Measurements from ENCODE around the gene CABP1. TPM values are rescaled to one million over a fixed set of nuclear protein-coding genes. Genes with fewer than 3 reads are reported as not detected.

Gene CABP1
- total and polyA plus RNA-seq, 10 of the 15 experiments (the other 5 are each of a cell fraction or from before 2014, with no cell fraction given): 0.16 to 2.4 (median 0.80) TPM; not detected in 2

- Histone ChIP-seq H2AFZ (ENCODE audit: control insufficient read depth, low read depth, low read length) (no peak overlapping the region), H3K4me3 (no peak overlapping the region), H3K79me2 (ENCODE audit: control insufficient read depth, insufficient read depth, low read length) (no peaks in the 10 kb centered on the region), H3K4me2 (ENCODE audit: control insufficient read depth, insufficient read depth) (no peak overlapping the region), H3K9ac (ENCODE audit: control insufficient read depth, insufficient read depth, low read length) (no peak overlapping the region), H3K27me3 (replicated peaks in 1 of 2; ENCODE audit: control insufficient read depth in 2 of 2, insufficient read depth in 2 of 2, low read length in 1 of 2) (no peaks in the 10 kb centered on the region), H4K20me1 (ENCODE audit: control insufficient read depth, insufficient read depth) (no peaks in the 10 kb centered on the region), H3K36me3 (ENCODE audit: control insufficient read depth in 2 of 2, insufficient read depth in 2 of 2, low read length in 1 of 2) (no peaks in the 10 kb centered on the region), H3K4me1 (ENCODE audit: control insufficient read depth, insufficient read depth, low read length) (peaks cover 9% of the 10 kb centered on the region), H3K27ac (ENCODE audit: control insufficient read depth, insufficient read depth) (no peak overlapping the region), H3K9me3 (replicated peaks; ENCODE audit: control insufficient read depth, insufficient read depth, low read length) (no peaks in the 10 kb centered on the region)
- no peak for FAIRE-seq
- intact Hi-C loops (cut with micrococcal nuclease; ENCODE audit: unreplicated experiment): no loop called here
- SMC1A ChIA-PET (ENCODE audit: uncharacterized antibody, unreplicated experiment): interaction anchor here (0.7 to 2.1 kb wide), 4 partner anchors 9 to 81 kb away, joined by 3 to 6 read pairs (median 4); no protein-coding TSS in a partner anchor
- WGBS (ENCODE audit: insufficient coverage, insufficient replicate concordance, low lambda C conversion rate, missing lambda C conversion rate): 47% methylated on average over 8 of the region's 8 CpGs
- in situ Hi-C loops (cut with MboI): no loop called here
- ATAC-seq: no peak
- CTCF ChIA-PET: interaction anchor here (1.0 to 6.2 kb wide), 2 partner anchors 12 to 313 kb away, joined by 3 to 74 read pairs; no protein-coding TSS in a partner anchor
- no peak for DNase-seq (ENCODE audit: low read depth, low spot score)
- BruUV-seq (replicated peaks): no TSS peak
- RAD21 ChIA-PET (ENCODE audit: unreplicated experiment): interaction anchor here (3.2 kb wide), 1 partner anchor 10 kb away, joined by 17 read pairs; no protein-coding TSS in a partner anchor
- POLR2A ChIA-PET: interaction anchor here (1.6 kb wide), 1 partner anchor 10 kb away, joined by 4 read pairs; no protein-coding TSS in a partner anchor
- TF ChIP-seq EZH2 (IDR thresholded peaks at IDR 0.05; ENCODE audit: borderline replicate concordance, control insufficient read depth, low read depth, low read length): no peak
- no peak for TF ChIP-seq IRF5 (IDR thresholded peaks at IDR 0.05; ENCODE audit: borderline replicate concordance)
- TF ChIP-seq, protein P1, sequence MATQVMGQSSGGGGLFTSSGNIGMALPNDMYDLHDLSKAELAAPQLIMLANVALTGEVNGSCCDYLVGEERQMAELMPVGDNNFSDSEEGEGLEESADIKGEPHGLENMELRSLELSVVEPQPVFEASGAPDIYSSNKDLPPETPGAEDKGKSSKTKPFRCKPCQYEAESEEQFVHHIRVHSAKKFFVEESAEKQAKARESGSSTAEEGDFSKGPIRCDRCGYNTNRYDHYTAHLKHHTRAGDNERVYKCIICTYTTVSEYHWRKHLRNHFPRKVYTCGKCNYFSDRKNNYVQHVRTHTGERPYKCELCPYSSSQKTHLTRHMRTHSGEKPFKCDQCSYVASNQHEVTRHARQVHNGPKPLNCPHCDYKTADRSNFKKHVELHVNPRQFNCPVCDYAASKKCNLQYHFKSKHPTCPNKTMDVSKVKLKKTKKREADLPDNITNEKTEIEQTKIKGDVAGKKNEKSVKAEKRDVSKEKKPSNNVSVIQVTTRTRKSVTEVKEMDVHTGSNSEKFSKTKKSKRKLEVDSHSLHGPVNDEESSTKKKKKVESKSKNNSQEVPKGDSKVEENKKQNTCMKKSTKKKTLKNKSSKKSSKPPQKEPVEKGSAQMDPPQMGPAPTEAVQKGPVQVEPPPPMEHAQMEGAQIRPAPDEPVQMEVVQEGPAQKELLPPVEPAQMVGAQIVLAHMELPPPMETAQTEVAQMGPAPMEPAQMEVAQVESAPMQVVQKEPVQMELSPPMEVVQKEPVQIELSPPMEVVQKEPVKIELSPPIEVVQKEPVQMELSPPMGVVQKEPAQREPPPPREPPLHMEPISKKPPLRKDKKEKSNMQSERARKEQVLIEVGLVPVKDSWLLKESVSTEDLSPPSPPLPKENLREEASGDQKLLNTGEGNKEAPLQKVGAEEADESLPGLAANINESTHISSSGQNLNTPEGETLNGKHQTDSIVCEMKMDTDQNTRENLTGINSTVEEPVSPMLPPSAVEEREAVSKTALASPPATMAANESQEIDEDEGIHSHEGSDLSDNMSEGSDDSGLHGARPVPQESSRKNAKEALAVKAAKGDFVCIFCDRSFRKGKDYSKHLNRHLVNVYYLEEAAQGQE (IDR thresholded peaks at IDR 0.05; ENCODE audit: low read depth, low read length): no peak
- no peak for TF ChIP-seq HSF1 (IDR thresholded peaks at IDR 0.05; ENCODE audit: low read depth, low read length)
- no peak for TF ChIP-seq MYC (IDR thresholded peaks at IDR 0.05; ENCODE audit: insufficient read depth, insufficient read length, insufficient replicate concordance, low read length, severe bottlenecking)
- TF ChIP-seq PML (IDR thresholded peaks at IDR 0.05; ENCODE audit: low read length): no peak
- TF ChIP-seq MEF2B (IDR thresholded peaks at IDR 0.05; ENCODE audit: partially characterized antibody, poor library complexity, severe bottlenecking): no peak
- TF ChIP-seq ZBTB4 (CRISPR knock-in tag; IDR thresholded peaks at IDR 0.05): no peak
- TF ChIP-seq ATF7 (IDR thresholded peaks at IDR 0.05; ENCODE audit: low read depth): no peak
- TF ChIP-seq, protein P2, sequence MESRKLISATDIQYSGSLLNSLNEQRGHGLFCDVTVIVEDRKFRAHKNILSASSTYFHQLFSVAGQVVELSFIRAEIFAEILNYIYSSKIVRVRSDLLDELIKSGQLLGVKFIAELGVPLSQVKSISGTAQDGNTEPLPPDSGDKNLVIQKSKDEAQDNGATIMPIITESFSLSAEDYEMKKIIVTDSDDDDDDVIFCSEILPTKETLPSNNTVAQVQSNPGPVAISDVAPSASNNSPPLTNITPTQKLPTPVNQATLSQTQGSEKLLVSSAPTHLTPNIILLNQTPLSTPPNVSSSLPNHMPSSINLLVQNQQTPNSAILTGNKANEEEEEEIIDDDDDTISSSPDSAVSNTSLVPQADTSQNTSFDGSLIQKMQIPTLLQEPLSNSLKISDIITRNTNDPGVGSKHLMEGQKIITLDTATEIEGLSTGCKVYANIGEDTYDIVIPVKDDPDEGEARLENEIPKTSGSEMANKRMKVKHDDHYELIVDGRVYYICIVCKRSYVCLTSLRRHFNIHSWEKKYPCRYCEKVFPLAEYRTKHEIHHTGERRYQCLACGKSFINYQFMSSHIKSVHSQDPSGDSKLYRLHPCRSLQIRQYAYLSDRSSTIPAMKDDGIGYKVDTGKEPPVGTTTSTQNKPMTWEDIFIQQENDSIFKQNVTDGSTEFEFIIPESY (IDR thresholded peaks at IDR 0.05): no peak
- TF ChIP-seq FOXM1 (IDR thresholded peaks at IDR 0.05; ENCODE audit: low read depth, low read length): no peak
- no peak for TF ChIP-seq SMARCA5 (IDR thresholded peaks at IDR 0.05)
Observed at GRCh38 chr12:120659151-120659525, 18.7 kb downstream of the CABP1 start.
